Gastrocnemius medialis (tissue), 4 donors: ENCODE results near the gene UBN2.

Source experiments
- CTCF ChIP-seq, 5 experiments: fragments of 450-650 bp in 3 of 5; fragments of 200-600 bp in 2 of 5; sonication (generic) in 2 of 5; IDR thresholded peaks in 4 of 5; conservative IDR thresholded peaks in 1 of 5; 1 replicate in 4 of 5; 2 replicates in 1 of 5; pipeline ENCODE4 v1.5.1; 2016 to 2019; ENCODE audit warnings: antibody characterized with exemption in 5 of 5, mild to moderate bottlenecking in 3 of 5, moderate library complexity in 3 of 5
- POLR2A ChIP-seq, 2 donors: fragments of 450-650 bp; IDR thresholded peaks; one replicate each; pipeline ENCODE4 v1.6.1; 2017; ENCODE audit warnings: antibody characterized with exemption in 2 of 2, mild to moderate bottlenecking in 2 of 2, moderate library complexity in 2 of 2

GRCh38 chr7:139254281-139254680 lies 23.2 kb downstream of the UBN2 start:
- TF ChIP-seq POLR2A (IDR thresholded peaks at IDR 0.05) (no peak), CTCF (IDR thresholded peaks at IDR 0.05 in 4 of 5, conservative IDR thresholded peaks at IDR 0.05 in 1 of 5) (no peak)
